GM23248 (cell line): ENCODE data around the gene SLAMF8. TPM values are rescaled to one million over a fixed set of nuclear protein-coding genes. Genes with fewer than 3 reads are reported as not detected.

Source experiments
- DNase-seq: peaks from one replicate; pipeline ENCODE4 v3.0.0-alpha.2; 2015
- H2AFZ ChIP-seq: fragments of 200-600 bp; sonication (generic); 2 replicates; pipeline ENCODE4 v1.6.1; 2016; ENCODE audit warnings: antibody characterized with exemption
- H3F3A ChIP-seq: fragments of 200-600 bp; sonication (generic); 2 replicates; pipeline ENCODE4 v1.6.1; 2016; ENCODE audit warnings: mild to moderate bottlenecking, antibody characterized with exemption, mixed run types; ENCODE audit not compliant: insufficient read depth
- H3K27ac ChIP-seq: fragments of 200-600 bp; sonication (generic); 2 replicates; pipeline ENCODE4 v1.5.1; 2016; ENCODE audit warnings: mild to moderate bottlenecking
- H3K27me3 ChIP-seq: fragments of 200-600 bp; sonication (generic); replicated peaks from 2 replicates; pipeline ENCODE4 v1.6.1; 2016; ENCODE audit warnings: mild to moderate bottlenecking; ENCODE audit not compliant: insufficient read depth
- H3K36me3 ChIP-seq: fragments of 200-600 bp; sonication (generic); 2 replicates; pipeline ENCODE4 v1.6.1; 2016; ENCODE audit warnings: low read depth, mild to moderate bottlenecking
- H3K4me1 ChIP-seq: fragments of 200-600 bp; sonication (generic); 2 replicates; pipeline ENCODE4 v1.6.1; 2016; ENCODE audit warnings: mild to moderate bottlenecking; ENCODE audit not compliant: insufficient read depth
- H3K4me2 ChIP-seq: fragments of 200-600 bp; sonication (generic); one replicate; pipeline ENCODE4 v1.6.1; 2016; ENCODE audit warnings: mild to moderate bottlenecking; ENCODE audit not compliant: unreplicated experiment
- H3K4me3 ChIP-seq: fragments of 200-600 bp; sonication (generic); 2 replicates; pipeline ENCODE4 v1.5.1; 2016; ENCODE audit warnings: mild to moderate bottlenecking
- H3K79me2 ChIP-seq: fragments of 200-600 bp; sonication (generic); 2 replicates; pipeline ENCODE4 v1.6.1; 2016; ENCODE audit warnings: mild to moderate bottlenecking; ENCODE audit not compliant: insufficient read depth
- H3K9ac ChIP-seq: fragments of 200-600 bp; sonication (generic); 2 replicates; pipeline ENCODE4 v1.6.1; 2016; ENCODE audit warnings: mild to moderate bottlenecking
- H3K9me2 ChIP-seq: fragments of 200-600 bp; sonication (generic); 2 replicates; pipeline ENCODE4 v1.6.1; 2016; ENCODE audit warnings: mixed run types, mild to moderate bottlenecking, moderate library complexity; ENCODE audit not compliant: insufficient read depth
- H3K9me3 ChIP-seq: fragments of 200-600 bp; sonication (generic); one replicate; pipeline ENCODE4 v1.6.1; 2017; ENCODE audit warnings: low read depth
- H4K20me1 ChIP-seq: fragments of 200-600 bp; sonication (generic); 2 replicates; pipeline ENCODE4 v1.6.0; 2016; ENCODE audit not compliant: insufficient read depth
- EZH2 ChIP-seq: fragments of 200-600 bp; sonication (generic); IDR thresholded peaks from 2 replicates; pipeline ENCODE4 v1.6.1; 2018; ENCODE audit warnings: antibody characterized with exemption, mild to moderate bottlenecking; ENCODE audit not compliant: insufficient read depth, poor library complexity, severe bottlenecking
- EZH2phosphoT487 ChIP-seq: fragments of 200-600 bp; sonication (generic); IDR thresholded peaks from 2 replicates; pipeline ENCODE4 v1.6.1; 2018; ENCODE audit warnings: antibody characterized with exemption, moderate library complexity, mild to moderate bottlenecking, low read depth; ENCODE audit not compliant: insufficient read depth
- WGBS, 2 experiments: methylation state at CpG; one replicate each; pipeline ENCODE4 v1.1.6; 2015 to 2017; ENCODE audit warnings: low lambda C conversion rate in 2 of 2, low coverage in 1 of 2; ENCODE audit errors: missing lambda C conversion rate in 2 of 2; 5-methylcytosine and 5-hydroxymethylcytosine counted together
- in situ Hi-C: fragments of 300-500 bp; cut with MboI; formaldehyde crosslinking; loops from 2 replicates; pipeline ENCODE4 v1.15.0; 2020
- polyA plus RNA-seq: library from polyadenylated mRNA; unstranded; fragments of >200 nt; fragmentation: Nextera tagmentation; extraction: Ambion mirVana; gene quantifications from 2 replicates; pipeline ENCODE4 v1.2.1, GENCODE V29; 2016
- total RNA-seq: library from RNA; depleted of rRNA; stranded (reverse); fragments of >200 nt; shearing (Covaris generic); gene quantifications from 2 replicates; pipeline ENCODE4 v1.2.3, GENCODE V29; 2014

Gene SLAMF8
- total and polyA plus RNA-seq, 2 experiments from 2014 or later = not detected

- Histone ChIP-seq H3K9me2 (no peaks in the 10 kb centered on the region), H2AFZ (no peak overlapping the region), H3K36me3 (no peaks in the 10 kb centered on the region), H3K27me3 (no peaks in the 10 kb centered on the region), H3K4me3 (no peak overlapping the region), H3K27ac (no peak overlapping the region), H3F3A (peaks cover 13% of the 10 kb centered on the region), H3K9ac (no peak overlapping the region), H3K9me3 (no peaks in the 10 kb centered on the region), H4K20me1 (no peaks in the 10 kb centered on the region), H3K79me2 (no peaks in the 10 kb centered on the region), H3K4me1 (peaks cover 6% of the 10 kb centered on the region), H3K4me2 (no peak overlapping the region)
- no peak for DNase-seq
- TF ChIP-seq EZH2 (no peak), EZH2phosphoT487 (no peak)
- 53 to 67% methylated on average over 3 of the region's 3 CpGs for WGBS, 2 experiments
- in situ Hi-C loops = no loop called here
Measured at GRCh38 chr1:159835356-159835755, 8.7 kb downstream of the SLAMF8 start.

GRCh38 chr1:159835862-159836525, 9.3 kb downstream of the SLAMF8 start:
- H3K9me2 ChIP-seq = no peaks in the 10 kb centered on the region
- H3K4me1 ChIP-seq = 0 out of 2 replicates have a peak, but pooled peaks cover 4% of the 10 kb centered on the region
- WGBS, 2 experiments = 90 to 91% methylated on average over 8 of the region's 8 CpGs
- H3K9me3 ChIP-seq = no peaks in the 10 kb centered on the region
- H3K36me3 ChIP-seq = no peaks in the 10 kb centered on the region
- no peak overlapping the region for H2AFZ ChIP-seq
- no peaks in the 10 kb centered on the region for H3K79me2 ChIP-seq
- TF ChIP-seq EZH2phosphoT487 (no peak), EZH2 (no peak)
- DNase-seq = no peak
- H3K4me3 ChIP-seq = no peak overlapping the region
- no peak overlapping the region for H3K27ac ChIP-seq
- no peak overlapping the region for H3K9ac ChIP-seq
- H4K20me1 ChIP-seq = no peaks in the 10 kb centered on the region
- in situ Hi-C loops = no loop called here
- no peaks in the 10 kb centered on the region for H3K27me3 ChIP-seq
- H3F3A ChIP-seq = peaks cover 7% of the 10 kb centered on the region; the same call in 1 of the 2 replicates
- no peak overlapping the region for H3K4me2 ChIP-seq

GRCh38 chr1:159838715-159839114, 12.0 kb downstream of the SLAMF8 start:
- Histone ChIP-seq H4K20me1 (no peaks in the 10 kb centered on the region), H2AFZ (no peak overlapping the region), H3K9me3 (no peaks in the 10 kb centered on the region), H3K9me2 (no peaks in the 10 kb centered on the region), H3K27ac (no peak overlapping the region), H3F3A (0 out of 2 replicates have a peak, but pooled peaks cover 6% of the 10 kb centered on the region), H3K36me3 (no peaks in the 10 kb centered on the region), H3K79me2 (no peaks in the 10 kb centered on the region), H3K27me3 (no peaks in the 10 kb centered on the region), H3K9ac (no peak overlapping the region), H3K4me3 (no peak overlapping the region), H3K4me1 (no peaks in the 10 kb centered on the region), H3K4me2 (no peak overlapping the region)
- 86 to 97% methylated on average over 1 of the region's 1 CpG for WGBS, 2 experiments
- DNase-seq = no peak
- in situ Hi-C loops = no loop called here
- no peak for TF ChIP-seq EZH2phosphoT487

GRCh38 chr1:159839116-159839849, 12.6 kb downstream of the SLAMF8 start:
- in situ Hi-C loops = no loop called here
- no peak for DNase-seq

More at GRCh38 chr1:159839116-159839849, 12.6 kb downstream of the SLAMF8 start:
- H4K20me1 ChIP-seq = no peaks in the 10 kb centered on the region
- H3K36me3 ChIP-seq = no peaks in the 10 kb centered on the region
- H3K4me1 ChIP-seq = no peaks in the 10 kb centered on the region
- H3F3A ChIP-seq = 0 out of 2 replicates have a peak, but pooled peaks cover 6% of the 10 kb centered on the region
- no peak overlapping the region for H3K4me3 ChIP-seq
- H3K9me3 ChIP-seq = no peaks in the 10 kb centered on the region
- no peaks in the 10 kb centered on the region for H3K9me2 ChIP-seq
- H3K9ac ChIP-seq = no peak overlapping the region
- no peak overlapping the region for H3K4me2 ChIP-seq
- no peak overlapping the region for H3K27ac ChIP-seq
- no peak overlapping the region for H2AFZ ChIP-seq
- TF ChIP-seq EZH2phosphoT487 (no peak), EZH2 (no peak)
- no peaks in the 10 kb centered on the region for H3K27me3 ChIP-seq
- H3K79me2 ChIP-seq = no peaks in the 10 kb centered on the region
- 90 to 94% methylated on average over 5 of the region's 5 CpGs for WGBS, 2 experiments
